Middle frontal gyrus (tissue), 1 donor: ENCODE results near the gene ICAM2.

ENCODE experiments used
- DNase-seq: peaks from one replicate; pipeline ENCODE4 v3.0.0-alpha.2; 2015; ENCODE audit warnings: low spot score; ENCODE audit errors: extremely low spot score

ICAM2 gene

GRCh38 chr17:64020056-64020766 lies at the start of gene ICAM2:
Gene ICAM2, minus strand, starts transcription at chr17:64020633. Its CDS starts 13,942 bp downstream, at chr17:64006691.
- no peak for DNase-seq

- no peak for DNase-seq
Observed at GRCh38 chr17:64070213-64070612, 49.8 kb upstream of the ICAM2 start.

- DNase-seq = no peak
Observed at GRCh38 chr17:64069143-64069542, 48.7 kb upstream of the ICAM2 start.

- DNase-seq = no peak
Observed at GRCh38 chr17:64067657-64068056, 47.2 kb upstream of the ICAM2 start.

GRCh38 chr17:64066716-64067115 lies 46.3 kb upstream of the ICAM2 start:
- no peak for DNase-seq

GRCh38 chr17:64065161-64065560 lies 44.7 kb upstream of the ICAM2 start:
- no peak for DNase-seq

GRCh38 chr17:64064331-64064730 lies 43.9 kb upstream of the ICAM2 start:
- no peak for DNase-seq

GRCh38 chr17:64063766-64064224 lies 43.4 kb upstream of the ICAM2 start:
- DNase-seq = no peak

- no peak for DNase-seq
Observed at GRCh38 chr17:64063088-64063487, 42.7 kb upstream of the ICAM2 start.

- DNase-seq = no peak
Observed at GRCh38 chr17:64061178-64061898, 40.9 kb upstream of the ICAM2 start.

GRCh38 chr17:64060331-64060730 lies 39.9 kb upstream of the ICAM2 start:
- no peak for DNase-seq

- DNase-seq = no peak
Observed at GRCh38 chr17:64059756-64060155, 39.3 kb upstream of the ICAM2 start.

GRCh38 chr17:64058621-64059020 lies 38.2 kb upstream of the ICAM2 start:
- DNase-seq = no peak

- DNase-seq = no peak
Observed at GRCh38 chr17:64057701-64058263, 37.3 kb upstream of the ICAM2 start.

GRCh38 chr17:64056269-64057005 lies 36.0 kb upstream of the ICAM2 start:
- no peak for DNase-seq

GRCh38 chr17:64055183-64056142 lies 35.0 kb upstream of the ICAM2 start:
- no peak for DNase-seq

GRCh38 chr17:64054304-64054703 lies 33.9 kb upstream of the ICAM2 start:
- DNase-seq = no peak

GRCh38 chr17:64053101-64053500 lies 32.7 kb upstream of the ICAM2 start:
- no peak for DNase-seq

- no peak for DNase-seq
Observed at GRCh38 chr17:64051153-64051552, 30.7 kb upstream of the ICAM2 start.

- DNase-seq = no peak
Observed at GRCh38 chr17:64048805-64049204, 28.4 kb upstream of the ICAM2 start.

- no peak for DNase-seq
Observed at GRCh38 chr17:64045176-64045575, 24.7 kb upstream of the ICAM2 start.
